HepG2 (cell line): ENCODE data around the gene GLS2. TPM values are rescaled to one million over a fixed set of nuclear protein-coding genes. Genes with fewer than 3 reads are reported as not detected.

Source experiments
- ATAC-seq: fragments of 200-7000 bp; cut with Tn5 transposase; 3 replicates; pipeline ENCODE4 v1.9.1; 2020; ENCODE audit warnings: mild to moderate bottlenecking, moderate library complexity
- BruUV-seq: library from RNA; stranded (reverse); fragments of 400-500 nt; replicated peaks from 2 replicates; lab custom pipeline; 2021; lab: Mats Ljungman, UMichigan
- CTCF ChIA-PET: fragments of 300-600 bp; formaldehyde crosslinking; extraction: SDS; loops from one replicate; lab custom pipeline; 2021; ENCODE audit warnings: low total read pairs, inconsistent platforms, low intra/inter-chr PET ratio; lab: Yijun Ruan, JAX
- POLR2A ChIA-PET: fragments of 350-600 bp; sonication (Branson Sonifier 250); formaldehyde crosslinking; loops from one replicate; lab custom pipeline; 2020; ENCODE audit warnings: antibody characterized with exemption, inconsistent platforms; lab: Yijun Ruan, JAX
- DNase-seq: peaks from one replicate; pipeline ENCODE4 v3.0.0-alpha.2; 2015; ENCODE audit warnings: low spot score
- FAIRE-seq: peaks from 3 replicates; lab custom pipeline; 2011; peaks lifted over from hg19 to GRCh38; lab: Jason Lieb, UNC
- H2AFZ ChIP-seq: one replicate; pipeline ENCODE4 v1.6.1; 2011; ENCODE audit warnings: low read length, inconsistent platforms
- H3K27ac ChIP-seq: fragments of 300-600 bp; 3 replicates; pipeline ENCODE4 v1.8.0; 2011; ENCODE audit warnings: mixed run types, mild to moderate bottlenecking, mixed read lengths, low read length, inconsistent platforms; ENCODE audit not compliant: insufficient read depth; ENCODE audit errors: extremely low read length
- H3K27me3 ChIP-seq, 2 experiments: fragments of 200-600 bp in 1 of 2; 2 replicates in 1 of 2; 3 replicates in 1 of 2; pipeline versions ENCODE4 v1.6.0 to v1.8.0; 2011; ENCODE audit warnings: low read length in 2 of 2, mild to moderate bottlenecking in 2 of 2, moderate library complexity in 2 of 2, inconsistent platforms in 1 of 2; ENCODE audit not compliant: insufficient read depth in 2 of 2, control insufficient read depth in 1 of 2
- H3K36me3 ChIP-seq, 2 experiments: fragments of 200-600 bp in 1 of 2; replicated peaks in 1 of 2; 2 replicates in 1 of 2; 3 replicates in 1 of 2; pipeline versions ENCODE4 v1.5.1 to v1.8.0; 2011; ENCODE audit warnings: low read length in 2 of 2, inconsistent platforms in 1 of 2; ENCODE audit not compliant: insufficient read depth in 2 of 2, control insufficient read depth in 1 of 2
- H3K4me1 ChIP-seq: 2 replicates; pipeline ENCODE4 v1.5.1; 2012; ENCODE audit warnings: low read length, inconsistent platforms; ENCODE audit not compliant: insufficient read depth
- H3K4me2 ChIP-seq: 2 replicates; pipeline ENCODE4 v1.6.0; 2011; ENCODE audit warnings: low read depth, low read length, inconsistent platforms
- H3K4me3 ChIP-seq, 3 experiments: fragments of 200-600 bp in 1 of 3; sonication (generic), shearing (Covaris generic) in 1 of 3; replicated peaks in 1 of 3; 2 replicates each; pipeline ENCODE4 v1.5.1; 2011 to 2016; ENCODE audit warnings: low read length in 3 of 3, inconsistent platforms in 2 of 3, low read depth in 2 of 3, mild to moderate bottlenecking in 2 of 3, control low read depth in 1 of 3, mixed read lengths in 1 of 3; ENCODE audit not compliant: insufficient read depth in 1 of 3
- H3K79me2 ChIP-seq: one replicate; pipeline ENCODE4 v1.6.1; 2011; ENCODE audit warnings: low read length, inconsistent platforms; ENCODE audit not compliant: insufficient read depth
- H3K9ac ChIP-seq: 2 replicates; pipeline ENCODE4 v1.6.0; 2011; ENCODE audit warnings: mild to moderate bottlenecking, low read depth, low read length, inconsistent platforms; ENCODE audit not compliant: insufficient read depth
- H3K9me3 ChIP-seq: 2 replicates; pipeline ENCODE4 v1.5.1; 2012; ENCODE audit warnings: mild to moderate bottlenecking, low read length
- H4K20me1 ChIP-seq: 2 replicates; pipeline ENCODE4 v1.6.0; 2011; ENCODE audit warnings: inconsistent platforms, mild to moderate bottlenecking, low read length, moderate library complexity; ENCODE audit not compliant: insufficient read depth
- ADNP ChIP-seq: sonication (generic); formaldehyde crosslinking; IDR thresholded peaks from 2 replicates; pipeline ENCODE4 v1.4.0; 2020; ENCODE audit warnings: missing genetic modification reagents
- AGO2 ChIP-seq: fragments of 200-400 bp; formaldehyde crosslinking; optimal IDR thresholded peaks from 2 replicates; pipeline ENCODE3; 2017; ENCODE audit warnings: mild to moderate bottlenecking, low read depth, low read length, moderate library complexity
- CREM ChIP-seq, 2 experiments: sonication (generic) in 1 of 2; formaldehyde crosslinking in 1 of 2; IDR thresholded peaks; 2 replicates each; pipeline versions ENCODE4 v1.4.0 to v1.6.1; 2016 to 2020; ENCODE audit warnings: antibody characterized with exemption in 1 of 2, mild to moderate bottlenecking in 1 of 2, missing genetic modification reagents in 1 of 2
- FOXC1 ChIP-seq: sonication (generic); formaldehyde crosslinking; IDR thresholded peaks from 2 replicates; pipeline ENCODE4 v1.8.0; 2022; ENCODE audit warnings: mild to moderate bottlenecking, missing genetic modification reagents, borderline replicate concordance
- GPBP1L1 ChIP-seq: sonication (generic); formaldehyde crosslinking; IDR thresholded peaks from 2 replicates; pipeline ENCODE4 v1.5.0; 2020; ENCODE audit warnings: mild to moderate bottlenecking, missing genetic modification reagents
- MLLT10 ChIP-seq: sonication (generic); formaldehyde crosslinking; IDR thresholded peaks from 2 replicates; pipeline ENCODE4 v1.4.0; 2020; ENCODE audit warnings: missing genetic modification reagents
- PLRG1 ChIP-seq: fragments of 450-650 bp; conservative IDR thresholded peaks from 2 replicates; pipeline ENCODE4 v1.6.1; 2016
- POLR2G ChIP-seq: fragments of 200-400 bp; formaldehyde crosslinking; IDR thresholded peaks from 2 replicates; pipeline ENCODE4 v1.6.1; 2018; ENCODE audit warnings: mild to moderate bottlenecking, low read depth, low read length, moderate library complexity
- PPARG ChIP-seq: conservative IDR thresholded peaks from 2 replicates; pipeline ENCODE4 v1.6.1; 2016; ENCODE audit warnings: missing biosample characterization, missing genetic modification reagents
- SMAD3 ChIP-seq: sonication (generic); formaldehyde crosslinking; IDR thresholded peaks from 2 replicates; pipeline ENCODE4 v1.4.0; 2020; ENCODE audit warnings: missing genetic modification reagents
- SMC3 ChIP-seq: IDR thresholded peaks from 2 replicates; pipeline ENCODE4 v1.6.1; 2011; ENCODE audit warnings: low read length, improper control_type of control experiment
- U2AF2 ChIP-seq: fragments of 200-400 bp; formaldehyde crosslinking; IDR thresholded peaks from 2 replicates; pipeline ENCODE4 v1.6.1; 2017; ENCODE audit warnings: low read depth, mild to moderate bottlenecking, low read length
- ZFP90 ChIP-seq: sonication (generic); formaldehyde crosslinking; IDR thresholded peaks from 2 replicates; pipeline ENCODE4 v1.8.0; 2022; ENCODE audit warnings: missing genetic modification reagents, mild to moderate bottlenecking, inconsistent platforms, borderline replicate concordance
- ZNF549 ChIP-seq: sonication (generic); formaldehyde crosslinking; IDR thresholded peaks from 2 replicates; pipeline ENCODE4 v1.5.0; 2020; ENCODE audit warnings: missing genetic modification reagents
- ZNF576 ChIP-seq: sonication (generic); formaldehyde crosslinking; IDR thresholded peaks from 2 replicates; pipeline ENCODE4 v1.4.0; 2020; ENCODE audit warnings: mild to moderate bottlenecking, missing genetic modification reagents
- ZNF749 ChIP-seq: sonication (generic); formaldehyde crosslinking; IDR thresholded peaks from 2 replicates; pipeline ENCODE4 v1.8.0; 2022; ENCODE audit warnings: mild to moderate bottlenecking, missing genetic modification reagents, moderate library complexity, borderline replicate concordance
- ZNF770 ChIP-seq: sonication (generic); formaldehyde crosslinking; IDR thresholded peaks from 2 replicates; pipeline ENCODE4 v1.5.0; 2020; ENCODE audit warnings: mild to moderate bottlenecking, missing genetic modification reagents
- WGBS: methylation state at CpG from one replicate; pipeline ENCODE4 v1.1.6; 2017; ENCODE audit warnings: low lambda C conversion rate; 5-methylcytosine and 5-hydroxymethylcytosine counted together
- in situ Hi-C: cut with HindIII; loops from 2 replicates; pipeline ENCODE4 v1.10.0; 2017; ENCODE audit warnings: low pct_unique_long_range_greater_than_20kb; ENCODE audit not compliant: extremely low pct_ligation_motif_present
- intact Hi-C: fragments of 100-400 bp; cut with micrococcal nuclease; formaldehyde crosslinking; loops from one replicate; pipeline ENCODE4 v1.10.0; 2022; ENCODE audit not compliant: unreplicated experiment
- polyA plus RNA-seq, 8 experiments: library from polyadenylated mRNA; depleted of rRNA in 3 of 8; stranded (reverse) in 7 of 8; unstranded in 1 of 8; fragments of >200 nt; fragmentation: Illumina TruSeq in 4 of 8; extraction: Trizol in 4 of 8; gene quantifications; 2 replicates each; pipeline versions ENCODE4 v1.2.1 to v1.2.3, GENCODE V29; 2011 to 2016; ENCODE audit warnings: low read depth in 4 of 8, missing spikeins in 1 of 8, mixed read lengths in 1 of 8; ENCODE audit not compliant: insufficient read depth in 1 of 8
- total RNA-seq, 5 experiments: library from RNA; depleted of rRNA; stranded (reverse); fragments of >200 nt; fragmentation: Illumina TruSeq; extraction: Trizol; gene quantifications; 2 replicates each; pipeline ENCODE4 v1.2.3, GENCODE V29; 2016; ENCODE audit warnings: low read depth in 1 of 5

GLS2 gene
- total and polyA plus RNA-seq, 2 of the 13 experiments (the other 11 are each of a cell fraction or from before 2014, with no cell fraction given): 8.6 to 12.2 TPM

GRCh38 chr12:56476143-56476542 lies 11.8 kb downstream of the GLS2 start:
- intact Hi-C loops: no loop called here
- BruUV-seq: no TSS peak
- H3K9me3 ChIP-seq: no peaks in the 10 kb centered on the region
- peaks cover 2 to 5% of the 10 kb centered on the region in 2 experiments; a peak in 4 of 5 replicates for H3K36me3 ChIP-seq
- H3K4me1 ChIP-seq: peaks cover 16% of the 10 kb centered on the region
- H3K27ac ChIP-seq: no peak overlapping the region
- H2AFZ ChIP-seq: no peak overlapping the region
- H3K4me3 ChIP-seq: no peak overlapping the region
- no peak overlapping the region for H3K4me2 ChIP-seq
- no peak for ATAC-seq
- no peak overlapping the region for H3K9ac ChIP-seq
- no peaks in the 10 kb centered on the region for H3K79me2 ChIP-seq
- WGBS: 95% methylated on average over 6 of the region's 6 CpGs
- POLR2A ChIA-PET: interaction anchor here (0.7 to 0.8 kb wide), 2 partner anchors 12 to 15 kb away, joined by 3 to 4 read pairs; no protein-coding TSS in a partner anchor
- TF ChIP-seq ZFP90 (CRISPR knock-in tag): no peak
- TF ChIP-seq ADNP (CRISPR knock-in tag): no peak
- no peak for TF ChIP-seq ZNF549
- no peak for TF ChIP-seq SMAD3
- TF ChIP-seq MLLT10 (CRISPR knock-in tag): no peak
- TF ChIP-seq CREM (IDR thresholded peaks at IDR 0.05): no peak
- no peak for TF ChIP-seq CREM (CRISPR knock-in tag; IDR thresholded peaks at IDR 0.05)
- TF ChIP-seq FOXC1 (CRISPR knock-in tag): no peak
- TF ChIP-seq ZNF770 (CRISPR knock-in tag): 0 out of 2 replicates have a peak, but pooled peaks have one; percentile 4
- TF ChIP-seq GPBP1L1: no peak
- TF ChIP-seq ZNF576 (CRISPR knock-in tag): no peak
- no peak for TF ChIP-seq PPARG (CRISPR knock-in tag)
- TF ChIP-seq PLRG1: no peak
- no peak for TF ChIP-seq ZNF749 (CRISPR knock-in tag)
- peak; percentile 26; the same call in 1 of the 2 replicates for TF ChIP-seq POLR2G
- TF ChIP-seq AGO2: no peak
- no peak for TF ChIP-seq U2AF2
- no peak for TF ChIP-seq SMC3
- TF ChIP-seq, all 625 proteins: peak for 2
- H4K20me1 ChIP-seq: no peaks in the 10 kb centered on the region
- H3K27me3 ChIP-seq: no peaks in the 10 kb centered on the region
- in situ Hi-C loops: no loop called here
- DNase-seq (no peak), FAIRE-seq (no peak)
- CTCF ChIA-PET: no interaction called here
